ENCODE data around the gene MRTFB. TPM values are rescaled to one million over a fixed set of nuclear protein-coding genes. Genes with fewer than 3 reads are reported as not detected.

Gene MRTFB
- total RNA-seq, 1 experiment from 2014 or later = 30.0 TPM

- POLR2A ChIA-PET = no interaction called here
- CTCF ChIA-PET = interaction anchor here (0.7 to 6.1 kb wide), 4 partner anchors 77 to 983 kb away, joined by 3 to 106 read pairs (median 4); no protein-coding TSS in a partner anchor
- no peak overlapping the region for H3K4me3 Mint-ChIP-seq (ENCODE audit: unreplicated experiment)
- H3K27me3 Mint-ChIP-seq (ENCODE audit: insufficient read depth, unreplicated experiment) = no peaks in the 10 kb centered on the region
- H3K36me3 Mint-ChIP-seq (ENCODE audit: insufficient read depth, unreplicated experiment) = no peaks in the 10 kb centered on the region
- H3K4me1 Mint-ChIP-seq (ENCODE audit: insufficient read depth, unreplicated experiment) = peaks cover 13% of the 10 kb centered on the region
- no peak for TF ChIP-seq CTCF (IDR thresholded peaks at IDR 0.05; ENCODE audit: unreplicated experiment)
- H3K27ac Mint-ChIP-seq (ENCODE audit: low read depth, unreplicated experiment) = no peak overlapping the region
- no peak for DNase-seq (ENCODE audit: unreplicated experiment)
- no TSS peak for BruUV-seq (replicated peaks)
- no peaks in the 10 kb centered on the region for H3K9me3 Mint-ChIP-seq (ENCODE audit: unreplicated experiment)
- intact Hi-C loops (cut with micrococcal nuclease) = no loop called here
Measured at GRCh38 chr16:14298374-14299122, 227.4 kb downstream of the MRTFB start.

- H3K27me3 Mint-ChIP-seq (ENCODE audit: insufficient read depth, unreplicated experiment) = no peaks in the 10 kb centered on the region
- H3K4me1 Mint-ChIP-seq (ENCODE audit: insufficient read depth, unreplicated experiment) = peaks cover 22% of the 10 kb centered on the region
- no peaks in the 10 kb centered on the region for H3K36me3 Mint-ChIP-seq (ENCODE audit: insufficient read depth, unreplicated experiment)
- ChIA-PET CTCF (interaction anchor here (0.6 to 6.1 kb wide), 29 partner anchors 8 to 329 kb away, joined by 3 to 106 read pairs (median 3); no protein-coding TSS in a partner anchor), POLR2A (interaction anchor here (1.0 to 2.5 kb wide), 7 partner anchors 9 to 264 kb away, joined by 3 to 37 read pairs (median 8); no protein-coding TSS in a partner anchor)
- DNase-seq (ENCODE audit: unreplicated experiment) = peak; percentile 85
- H3K27ac Mint-ChIP-seq (ENCODE audit: low read depth, unreplicated experiment) = peak overlapping the region; percentile 71
- intact Hi-C loops (cut with micrococcal nuclease) = loop anchor here (1.0 to 5.0 kb wide), 4 partner anchors 64 to 300 kb away; no protein-coding TSS in a partner anchor
- H3K4me3 Mint-ChIP-seq (ENCODE audit: unreplicated experiment) = peak overlapping the region; percentile 81
- BruUV-seq (replicated peaks) = no TSS peak
- no peaks in the 10 kb centered on the region for H3K9me3 Mint-ChIP-seq (ENCODE audit: unreplicated experiment)
- TF ChIP-seq CTCF (IDR thresholded peaks at IDR 0.05; ENCODE audit: unreplicated experiment) = peak; percentile 76
Measured at GRCh38 chr16:14300705-14301168, 229.6 kb downstream of the MRTFB start.

DNA sequence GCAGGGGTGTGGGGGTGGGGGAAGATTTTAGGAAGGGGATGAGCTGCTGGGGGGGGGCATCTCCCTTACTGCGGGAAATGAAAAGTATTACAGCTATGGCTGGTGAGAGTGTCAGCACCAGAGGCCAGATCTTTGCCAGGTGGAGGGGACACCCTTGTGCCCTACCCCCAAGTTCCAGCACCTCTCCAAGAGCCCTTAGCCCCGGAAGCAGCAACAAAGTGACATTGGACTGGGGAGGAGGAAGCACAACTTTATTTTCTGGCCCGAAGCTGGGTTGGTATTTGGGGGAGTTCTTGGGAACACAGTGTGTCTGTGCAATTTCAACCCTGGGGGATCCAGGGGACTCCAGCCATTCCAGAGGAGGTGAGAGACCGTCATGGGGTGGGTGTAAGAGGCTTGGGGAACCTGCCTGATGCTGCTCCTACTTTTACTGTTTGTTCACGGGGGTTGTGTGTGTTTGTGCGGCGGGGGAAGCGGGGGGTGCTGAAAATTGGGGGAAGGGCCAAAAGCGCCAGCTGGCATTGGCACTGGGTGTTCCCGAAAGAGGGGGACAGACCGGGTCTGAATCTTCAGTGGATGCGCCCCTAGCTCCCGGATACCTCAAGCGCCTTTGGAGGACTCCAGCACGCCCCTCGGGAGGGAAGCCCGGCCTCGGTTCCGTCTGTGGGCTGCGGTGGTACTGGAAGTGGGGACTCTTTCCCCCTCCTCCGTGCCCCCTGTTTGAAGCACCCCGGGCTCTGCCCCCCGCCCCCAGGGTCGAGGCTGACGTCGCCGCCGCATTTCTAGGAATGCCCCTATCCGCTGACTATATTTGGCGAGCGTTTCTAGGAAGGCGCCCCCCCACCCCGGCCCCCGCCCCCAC, 230.3 kb downstream of the MRTFB start:
- peak; percentile 43 for DNase-seq (ENCODE audit: unreplicated experiment)
- H3K4me1 Mint-ChIP-seq (ENCODE audit: insufficient read depth, unreplicated experiment) = peaks cover 29% of the 10 kb centered on the region
- TF ChIP-seq CTCF (IDR thresholded peaks at IDR 0.05; ENCODE audit: unreplicated experiment) = no peak
- H3K9me3 Mint-ChIP-seq (ENCODE audit: unreplicated experiment) = no peaks in the 10 kb centered on the region
- H3K4me3 Mint-ChIP-seq (ENCODE audit: unreplicated experiment) = peak overlapping the region; percentile 81
- intact Hi-C loops (cut with micrococcal nuclease) = loop anchor here (1.0 to 5.0 kb wide), 4 partner anchors 63 to 299 kb away; no protein-coding TSS in a partner anchor
- no peaks in the 10 kb centered on the region for H3K36me3 Mint-ChIP-seq (ENCODE audit: insufficient read depth, unreplicated experiment)
- POLR2A ChIA-PET = interaction anchor here (0.7 to 2.5 kb wide), 10 partner anchors 8 to 263 kb away, joined by 3 to 37 read pairs (median 4); no protein-coding TSS in a partner anchor
- CTCF ChIA-PET = interaction anchor here (0.6 to 6.1 kb wide), 24 partner anchors 8 to 301 kb away, joined by 3 to 106 read pairs (median 4); no protein-coding TSS in a partner anchor
- no TSS peak for BruUV-seq (replicated peaks)
- peak overlapping the region; percentile 71 for H3K27ac Mint-ChIP-seq (ENCODE audit: low read depth, unreplicated experiment)
- H3K27me3 Mint-ChIP-seq (ENCODE audit: insufficient read depth, unreplicated experiment) = no peaks in the 10 kb centered on the region

All from MCF 10A (cell line).